H1 (cell line): ENCODE data around the gene TEDDM1. TPM values are rescaled to one million over a fixed set of nuclear protein-coding genes. Genes with fewer than 3 reads are reported as not detected.
"Not testable (repeated sequence)": the region's sequence is repeated elsewhere in the genome, so short reads cannot be mapped to it uniquely, and the experiment has no call there.

Experiments used
- CTCF ChIA-PET: fragments of 300-600 bp; sonication (Branson Sonifier 250); formaldehyde crosslinking; loops from one replicate; lab custom pipeline; 2021; ENCODE audit not compliant: partially characterized antibody; lab: Charles Lee
- POLR2A ChIA-PET: fragments of 300-600 bp; sonication (Branson Sonifier 250); formaldehyde crosslinking; loops from one replicate; lab custom pipeline; 2021; ENCODE audit warnings: inconsistent platforms; ENCODE audit not compliant: partially characterized antibody; lab: Charles Lee
- DNase-seq, 2 experiments: peaks; one replicate each; pipeline versions ENCODE4 v3.0.0 to v3.0.0-alpha.2; 2010 to 2022; ENCODE audit warnings: low spot score in 2 of 2, low read depth in 1 of 2, mixed read lengths in 1 of 2
- FAIRE-seq: peaks from 2 replicates; lab custom pipeline; 2011; peaks lifted over from hg19 to GRCh38; lab: Jason Lieb, UNC
- H2AFZ ChIP-seq: 2 replicates; pipeline ENCODE4 v1.8.1; 2012; ENCODE audit warnings: low read length, inconsistent platforms
- H2AK5ac ChIP-seq: 2 replicates; pipeline ENCODE4 v1.6.1; 2013; ENCODE audit warnings: low read depth, low read length
- H2BK120ac ChIP-seq: replicated peaks from 2 replicates; pipeline ENCODE3; 2013; ENCODE audit warnings: low read depth, low read length, inconsistent platforms
- H2BK12ac ChIP-seq: 2 replicates; pipeline ENCODE4 v1.6.1; 2013; ENCODE audit warnings: low read depth, low read length
- H2BK15ac ChIP-seq: 2 replicates; pipeline ENCODE4 v1.6.1; 2013; ENCODE audit warnings: low read length
- H2BK20ac ChIP-seq: 2 replicates; pipeline ENCODE4 v1.6.1; 2013; ENCODE audit warnings: low read length
- H2BK5ac ChIP-seq: 2 replicates; pipeline ENCODE4 v1.6.1; 2013; ENCODE audit warnings: low read depth, low read length
- H3K14ac ChIP-seq: 2 replicates; pipeline ENCODE4 v1.6.1; 2013; ENCODE audit warnings: inconsistent platforms; ENCODE audit not compliant: insufficient read length
- H3K18ac ChIP-seq: 2 replicates; pipeline ENCODE4 v1.6.1; 2013; ENCODE audit warnings: low read length; ENCODE audit errors: extremely low read depth
- H3K23ac ChIP-seq: 2 replicates; pipeline ENCODE4 v1.6.1; 2013; ENCODE audit warnings: inconsistent platforms; ENCODE audit not compliant: insufficient read length
- H3K23me2 ChIP-seq: 2 replicates; pipeline ENCODE4 v1.6.1; 2013; ENCODE audit warnings: low read depth, low read length
- H3K27ac ChIP-seq: 2 replicates; pipeline ENCODE4 v1.6.1; 2011; ENCODE audit warnings: low read depth, low read length, inconsistent platforms
- H3K27me3 ChIP-seq, 4 experiments: replicated peaks in 1 of 4; 1 replicate in 1 of 4; 2 replicates in 3 of 4; pipeline versions ENCODE4 v1.6.1 to v1.8.1; 2011 to 2013; ENCODE audit warnings: low read length in 3 of 4, mild to moderate bottlenecking in 3 of 4, inconsistent platforms in 2 of 4, mixed read lengths in 2 of 4, moderate library complexity in 1 of 4; ENCODE audit not compliant: control insufficient read depth in 3 of 4, insufficient read depth in 3 of 4; ENCODE audit errors: extremely low read depth in 1 of 4
- H3K36me3 ChIP-seq, 4 experiments: 2 replicates each; pipeline versions ENCODE4 v1.6.1 to v1.8.1; 2011 to 2013; ENCODE audit warnings: mild to moderate bottlenecking in 4 of 4, low read length in 3 of 4, moderate library complexity in 2 of 4, control low read depth in 1 of 4, inconsistent platforms in 1 of 4; ENCODE audit not compliant: insufficient read depth in 4 of 4, control insufficient read depth in 2 of 4
- H3K4ac ChIP-seq: replicated peaks from 2 replicates; pipeline ENCODE3; 2013; ENCODE audit warnings: low read length, low read depth, mixed read lengths, inconsistent platforms; ENCODE audit not compliant: insufficient read length
- H3K4me1 ChIP-seq, 4 experiments: replicated peaks in 1 of 4; 1 replicate in 1 of 4; 2 replicates in 3 of 4; pipeline versions ENCODE4 v1.6.1 to v1.8.1; 2011 to 2013; ENCODE audit warnings: low read length in 3 of 4, inconsistent platforms in 2 of 4, mixed read lengths in 1 of 4; ENCODE audit not compliant: insufficient read depth in 4 of 4, control insufficient read depth in 3 of 4
- H3K4me2 ChIP-seq, 2 experiments: 2 replicates each; pipeline versions ENCODE4 v1.6.1 to v1.8.1; 2011 to 2013; ENCODE audit warnings: low read depth in 2 of 2, low read length in 2 of 2, control low read depth in 1 of 2, inconsistent platforms in 1 of 2, mild to moderate bottlenecking in 1 of 2; ENCODE audit not compliant: insufficient read depth in 1 of 2
- H3K4me3 ChIP-seq, 4 experiments: fragments of 200-600, 300-600 bp in 1 of 4; sonication (generic), shearing (Covaris generic), sonication (Bioruptor Twin) in 1 of 4; 2 replicates each; pipeline versions ENCODE4 v1.5.1 to v1.8.1; 2011 to 2016; ENCODE audit warnings: low read length in 4 of 4, low read depth in 3 of 4, control low read depth in 2 of 4, inconsistent platforms in 2 of 4, mild to moderate bottlenecking in 2 of 4, mixed read lengths in 1 of 4, moderate library complexity in 1 of 4; ENCODE audit not compliant: insufficient read depth in 2 of 4; ENCODE audit errors: extremely low read depth in 1 of 4
- H3K56ac ChIP-seq: replicated peaks from 2 replicates; pipeline ENCODE3; 2013; ENCODE audit warnings: low read depth, mild to moderate bottlenecking, mixed read lengths, low read length, inconsistent platforms; ENCODE audit not compliant: insufficient read length
- H3K79me1 ChIP-seq: 2 replicates; pipeline ENCODE4 v1.6.1; 2013; ENCODE audit warnings: low read depth, low read length, control low read depth
- H3K79me2 ChIP-seq, 2 experiments: 2 replicates each; pipeline versions ENCODE4 v1.6.1 to v1.8.1; 2012 to 2013; ENCODE audit warnings: low read length in 2 of 2, mild to moderate bottlenecking in 2 of 2, inconsistent platforms in 1 of 2; ENCODE audit not compliant: insufficient read depth in 2 of 2, control insufficient read depth in 1 of 2
- H3K9ac ChIP-seq, 4 experiments: replicated peaks in 1 of 4; 1 replicate in 1 of 4; 2 replicates in 3 of 4; pipeline versions ENCODE4 v1.6.1 to v1.8.1; 2011 to 2013; ENCODE audit warnings: low read depth in 3 of 4, low read length in 3 of 4, control low read depth in 2 of 4, mild to moderate bottlenecking in 2 of 4, moderate library complexity in 2 of 4, inconsistent platforms in 1 of 4; ENCODE audit errors: extremely low read depth in 1 of 4
- H3K9me3 ChIP-seq, 2 experiments: 2 replicates each; pipeline versions ENCODE4 v1.6.1 to v1.8.1; 2012 to 2013; ENCODE audit warnings: mild to moderate bottlenecking in 2 of 2, moderate library complexity in 2 of 2, control low read depth in 1 of 2, inconsistent platforms in 1 of 2, low read depth in 1 of 2, low read length in 1 of 2, mixed read lengths in 1 of 2; ENCODE audit not compliant: insufficient read depth in 2 of 2
- H4K20me1 ChIP-seq, 2 experiments: replicated peaks in 1 of 2; 2 replicates each; pipeline versions ENCODE3 to v1.8.1; 2011 to 2013; ENCODE audit warnings: inconsistent platforms in 2 of 2, low read length in 2 of 2, mild to moderate bottlenecking in 1 of 2; ENCODE audit not compliant: insufficient read depth in 2 of 2, control insufficient read depth in 1 of 2
- H4K5ac ChIP-seq: 2 replicates; pipeline ENCODE4 v1.6.1; 2013; ENCODE audit warnings: low read length, low read depth, mixed read lengths, inconsistent platforms; ENCODE audit not compliant: insufficient read length
- H4K8ac ChIP-seq: 2 replicates; pipeline ENCODE4 v1.8.0; 2013; ENCODE audit warnings: mild to moderate bottlenecking, moderate library complexity, low read length, inconsistent platforms; ENCODE audit not compliant: insufficient read depth; ENCODE audit errors: extremely low read depth
- H4K91ac ChIP-seq: replicated peaks from 2 replicates; pipeline ENCODE3; 2013; ENCODE audit warnings: low read length, mixed read lengths, inconsistent platforms; ENCODE audit not compliant: insufficient read length
- HDAC2 ChIP-seq, 2 experiments: fragments of 300-600 bp in 1 of 2; sonication (generic) in 1 of 2; IDR thresholded peaks; 2 replicates each; pipeline ENCODE4 v1.6.1; 2011 to 2012; ENCODE audit warnings: low read depth in 2 of 2, low read length in 2 of 2, mild to moderate bottlenecking in 2 of 2, moderate library complexity in 2 of 2, borderline replicate concordance in 1 of 2, inconsistent platforms in 1 of 2
- JUN ChIP-seq: IDR thresholded peaks from 2 replicates; pipeline ENCODE4 v1.6.1; 2011; ENCODE audit warnings: low read depth, mild to moderate bottlenecking, improper control_type of control experiment, low read length
- NANOG ChIP-seq: IDR thresholded peaks from 2 replicates; pipeline ENCODE4 v1.6.1; 2011; ENCODE audit warnings: low read length, low read depth, mild to moderate bottlenecking, inconsistent platforms; ENCODE audit not compliant: insufficient read depth, poor library complexity, severe bottlenecking
- SIN3A ChIP-seq, 2 experiments: IDR thresholded peaks in 1 of 2; conservative IDR thresholded peaks in 1 of 2; 2 replicates each; pipeline ENCODE4 v1.6.1; 2011 to 2012; ENCODE audit warnings: low read length in 2 of 2, improper control_type of control experiment in 1 of 2, low read depth in 1 of 2, mild to moderate bottlenecking in 1 of 2
- SP1 ChIP-seq: IDR thresholded peaks from 2 replicates; pipeline ENCODE4 v1.6.1; 2011; ENCODE audit warnings: low read depth, low read length
- TAF1 ChIP-seq: IDR thresholded peaks from 2 replicates; pipeline ENCODE4 v1.6.1; 2011; ENCODE audit warnings: mild to moderate bottlenecking, low read depth, low read length
- YY1 ChIP-seq: IDR thresholded peaks from 2 replicates; pipeline ENCODE4 v1.6.1; 2011; ENCODE audit warnings: low read depth, mild to moderate bottlenecking, low read length
- WGBS, 2 experiments: shearing (Covaris generic) in 1 of 2; methylation state at CpG; one replicate each; pipeline versions ENCODE4 v1.1.6 to v1.1.7; 2013 to 2015; ENCODE audit warnings: low lambda C conversion rate in 2 of 2, mixed read lengths in 2 of 2, inconsistent platforms in 1 of 2, low coverage in 1 of 2, missing lambda C conversion rate in 1 of 2; ENCODE audit not compliant: insufficient replicate concordance in 2 of 2, insufficient coverage in 1 of 2, insufficient read length in 1 of 2; ENCODE audit errors: extremely low coverage in 1 of 2, missing lambda C conversion rate in 1 of 2; 5-methylcytosine and 5-hydroxymethylcytosine counted together
- polyA plus RNA-seq, 7 experiments: library from polyadenylated mRNA; depleted of rRNA in 3 of 7; stranded (reverse) in 5 of 7; unstranded in 2 of 7; fragments of >200 nt in 5 of 7; fragments of 200-250 nt in 2 of 7; gene quantifications; 1 replicate in 5 of 7; 2 replicates in 1 of 7; 4 replicates in 1 of 7; pipeline versions ENCODE4 v1.2.1 to v1.2.3, GENCODE V29; 2011 to 2013; ENCODE audit warnings: missing spikeins in 2 of 7, mixed read lengths in 2 of 7
- total RNA-seq: library from RNA; stranded (reverse); fragmentation: NEBNext Ultra II Directional; extraction: Animal tissue kit (Norgen Biotek cat#: 25700); gene quantifications from 2 replicates; pipeline ENCODE4 v1.2.1, GENCODE V29; 2021
- TF ChIP-seq, protein P1 (sequence below), 3 experiments: IDR thresholded peaks; 1 replicate in 2 of 3; 2 replicates in 1 of 3; pipeline versions ENCODE4 v1.5.1 to v1.6.1; 2011; ENCODE audit warnings: low read length in 3 of 3, mild to moderate bottlenecking in 3 of 3, inconsistent platforms in 2 of 3, low read depth in 1 of 3, moderate library complexity in 1 of 3; ENCODE audit not compliant: insufficient read depth in 1 of 3; ENCODE audit errors: control extremely low read depth in 1 of 3

TEDDM1 gene
- total and polyA plus RNA-seq, 2 of the 8 experiments (the other 6 are each of a cell fraction or from before 2014, with no cell fraction given) = not detected

DNA sequence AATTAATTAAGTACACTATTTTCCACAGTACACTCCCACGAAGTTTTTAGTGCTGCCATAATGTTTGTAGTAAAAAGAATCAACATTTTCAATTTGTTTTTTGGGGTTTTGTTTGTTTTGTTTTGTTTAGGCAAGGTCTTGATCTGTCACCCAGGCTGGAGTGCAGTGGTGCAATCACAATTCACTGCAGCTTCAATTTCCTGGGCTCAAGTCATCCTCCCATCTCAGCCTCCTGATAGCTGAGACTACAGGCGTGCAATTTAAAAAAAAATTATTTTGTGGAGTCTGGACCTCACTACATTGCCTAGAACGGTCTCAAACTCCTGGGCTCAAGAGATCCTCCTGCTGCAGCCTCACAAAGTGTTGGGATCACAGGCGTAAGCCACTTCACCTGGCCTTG lies 20.3 kb downstream of the TEDDM1 start (continued):
- TF ChIP-seq, protein P1, sequence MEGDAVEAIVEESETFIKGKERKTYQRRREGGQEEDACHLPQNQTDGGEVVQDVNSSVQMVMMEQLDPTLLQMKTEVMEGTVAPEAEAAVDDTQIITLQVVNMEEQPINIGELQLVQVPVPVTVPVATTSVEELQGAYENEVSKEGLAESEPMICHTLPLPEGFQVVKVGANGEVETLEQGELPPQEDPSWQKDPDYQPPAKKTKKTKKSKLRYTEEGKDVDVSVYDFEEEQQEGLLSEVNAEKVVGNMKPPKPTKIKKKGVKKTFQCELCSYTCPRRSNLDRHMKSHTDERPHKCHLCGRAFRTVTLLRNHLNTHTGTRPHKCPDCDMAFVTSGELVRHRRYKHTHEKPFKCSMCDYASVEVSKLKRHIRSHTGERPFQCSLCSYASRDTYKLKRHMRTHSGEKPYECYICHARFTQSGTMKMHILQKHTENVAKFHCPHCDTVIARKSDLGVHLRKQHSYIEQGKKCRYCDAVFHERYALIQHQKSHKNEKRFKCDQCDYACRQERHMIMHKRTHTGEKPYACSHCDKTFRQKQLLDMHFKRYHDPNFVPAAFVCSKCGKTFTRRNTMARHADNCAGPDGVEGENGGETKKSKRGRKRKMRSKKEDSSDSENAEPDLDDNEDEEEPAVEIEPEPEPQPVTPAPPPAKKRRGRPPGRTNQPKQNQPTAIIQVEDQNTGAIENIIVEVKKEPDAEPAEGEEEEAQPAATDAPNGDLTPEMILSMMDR (IDR thresholded peaks at IDR 0.05; ENCODE audit: control extremely low read depth in 1 of 3, insufficient read depth in 1 of 3, low read depth in 1 of 3, low read length in 3 of 3) = no peak
- TF ChIP-seq JUN = no peak
- no peak for TF ChIP-seq SP1
- no peak for TF ChIP-seq TAF1
- TF ChIP-seq SIN3A (conservative IDR thresholded peaks at IDR 0.05 in 1 of 2, IDR thresholded peaks at IDR 0.05 in 1 of 2; ENCODE audit: low read depth in 1 of 2, low read length in 2 of 2) = no peak
- TF ChIP-seq HDAC2 (IDR thresholded peaks at IDR 0.05; ENCODE audit: borderline replicate concordance in 1 of 2, low read depth in 2 of 2, low read length in 2 of 2) = no peak
- TF ChIP-seq YY1 = no peak
- TF ChIP-seq NANOG = no peak

DNA sequence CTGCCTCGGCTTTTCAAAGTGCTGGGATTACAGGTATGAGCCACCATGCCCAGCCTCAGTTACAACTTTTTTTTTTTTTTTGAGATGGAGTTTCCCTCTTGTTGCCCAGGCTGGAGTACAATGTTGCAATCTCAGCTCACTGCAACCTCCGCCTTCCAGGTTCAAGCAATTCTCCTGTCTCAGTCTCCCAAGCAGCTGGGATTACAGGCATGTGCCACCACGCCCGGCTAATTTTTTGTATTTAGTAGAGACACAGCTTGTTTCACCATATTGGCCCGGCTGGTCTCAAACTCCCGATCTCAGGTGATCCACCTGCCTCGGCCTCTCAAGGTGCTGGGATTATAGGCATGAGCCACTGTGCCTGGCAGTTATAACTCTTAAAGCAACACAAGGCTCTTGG lies 20.7 kb downstream of the TEDDM1 start:
- H3K14ac ChIP-seq, H3K27me3 ChIP-seq, H3K9me3 ChIP-seq, H2BK15ac ChIP-seq, H2AFZ ChIP-seq, H3K4me1 ChIP-seq, H3K56ac ChIP-seq, H2BK5ac ChIP-seq, FAIRE-seq, H2AK5ac ChIP-seq, H3K9ac ChIP-seq, H4K5ac ChIP-seq, H2BK120ac ChIP-seq, H2BK12ac ChIP-seq, H3K18ac ChIP-seq, H3K23ac ChIP-seq, H3K79me1 ChIP-seq, H3K27ac ChIP-seq, H3K4ac ChIP-seq, H2BK20ac ChIP-seq, DNase-seq, H4K8ac ChIP-seq, H3K23me2 ChIP-seq, H3K4me2 ChIP-seq, H3K79me2 ChIP-seq, H4K91ac ChIP-seq, H3K4me3 ChIP-seq: not testable (repeated sequence)
- Histone ChIP-seq H3K36me3 (peaks cover 11 to 35% (median 28%) of the 10 kb centered on the region in 4 experiments), H4K20me1 (peaks cover 8 to 13% of the 10 kb centered on the region in 2 experiments)
- CTCF ChIA-PET = interaction anchor here (0.6 to 3.7 kb wide), 11 partner anchors 13 to 295 kb away, joined by 3 to 14 read pairs (median 3); no protein-coding TSS in a partner anchor
- POLR2A ChIA-PET = interaction anchor here (0.9 to 6.5 kb wide), 7 partner anchors 9 to 294 kb away, joined by 3 to 69 read pairs (median 11); partner anchors contain the start of gene GLUL
- WGBS, 2 experiments = 88% methylated on average over 7 of the region's 7 CpGs; no CpG with 5 or more reads in 1 of the 2 experiments
